DOHH2 (cell line): ENCODE measurements around the gene CENPH.

Experiments
- CTCF ChIP-seq: fragments of 200-600 bp; sonication (generic); IDR thresholded peaks from one replicate; pipeline ENCODE4 v1.5.1; 2014; ENCODE audit warnings: antibody characterized with exemption, mild to moderate bottlenecking, low read depth, low read length; ENCODE audit not compliant: poor library complexity, severe bottlenecking
- EZH2phosphoT487 ChIP-seq: fragments of 200-600 bp; sonication (generic); IDR thresholded peaks from 2 replicates; pipeline ENCODE4 v1.6.1; 2017; ENCODE audit warnings: borderline replicate concordance, mild to moderate bottlenecking, antibody characterized with exemption, low read length, moderate library complexity, mixed read lengths

GRCh38 chr5:69237877-69238276 is 48.5 kb downstream of the CENPH start:
- TF ChIP-seq CTCF = no peak
- TF ChIP-seq EZH2phosphoT487 = no peak
